A549 (cell line): ENCODE data around the gene ANKHD1.
"Not testable (repeated sequence)": the region's sequence is repeated elsewhere in the genome, so short reads cannot be mapped to it uniquely, and the experiment has no call there.

Source experiments
- CTCF ChIP-seq: fragments of >200 bp; sonication (Bioruptor Twin); formaldehyde crosslinking; IDR thresholded peaks from 3 replicates; pipeline ENCODE4 v1.5.1; 2016
- EP300 ChIP-seq, 2 experiments: fragments of >200 bp; sonication (Bioruptor Twin); formaldehyde crosslinking; IDR thresholded peaks; 2 replicates in 1 of 2; 3 replicates in 1 of 2; pipeline ENCODE4 v1.6.1; 2016 to 2017
- KDM1A ChIP-seq: fragments of 200-600 bp; sonication (generic); IDR thresholded peaks from 2 replicates; pipeline ENCODE4 v1.6.1; 2016; ENCODE audit warnings: low read depth, mild to moderate bottlenecking
- MAX ChIP-seq: IDR thresholded peaks from 2 replicates; pipeline ENCODE4 v1.6.1; 2012
- MAZ ChIP-seq: fragments of 150-350 bp; IDR thresholded peaks from 2 replicates; pipeline ENCODE4 v1.6.1; 2014; ENCODE audit warnings: antibody characterized with exemption, low read depth, low read length, borderline replicate concordance
- MYC ChIP-seq: IDR thresholded peaks from 2 replicates; pipeline ENCODE4 v1.6.1; 2012; ENCODE audit warnings: mild to moderate bottlenecking, inconsistent platforms, low read length, improper control_type of control experiment, borderline replicate concordance
- REST ChIP-seq: fragments of 200-600 bp; sonication (generic); IDR thresholded peaks from 2 replicates; pipeline ENCODE4 v1.6.1; 2016; ENCODE audit warnings: antibody characterized with exemption, mild to moderate bottlenecking, moderate library complexity
- SREBF2 ChIP-seq: fragments of 450-650 bp; IDR thresholded peaks from 2 replicates; pipeline ENCODE4 v1.6.1; 2014; ENCODE audit warnings: mild to moderate bottlenecking, moderate library complexity
- TP53 ChIP-seq: fragments of 250-450 bp; sonication (Bioruptor Pico); IDR thresholded peaks from 2 replicates; pipeline ENCODE4 v1.5.0; 2021; ENCODE audit warnings: mild to moderate bottlenecking, moderate library complexity
- ZFP36 ChIP-seq: fragments of 450-650 bp; IDR thresholded peaks from 2 replicates; pipeline ENCODE4 v1.6.1; 2014; ENCODE audit warnings: borderline replicate concordance; ENCODE audit not compliant: partially characterized antibody

GRCh38 chr5:140421375-140421774 lies 19.7 kb downstream of the ANKHD1 start:
- TF ChIP-seq CTCF; MAX; MAZ; MYC; TP53 (CRISPR knock-in tag); KDM1A; ZFP36; EP300 (IDR thresholded peaks at IDR 0.05); SREBF2; REST: not testable (repeated sequence)
